Stimulated activated CD4-positive, alpha-beta T cell treated with anti-CD3 and anti-CD28 coated beads, Interleukin-2, amount 100 ng/mL, for 48 hours (primary cell): ENCODE measurements around the gene PLA2G2F.

ENCODE experiments used
- DNase-seq, 2 donors: peaks; one replicate each; pipeline ENCODE4 v3.0.0-alpha.2; 2020

PLA2G2F gene

DNA sequence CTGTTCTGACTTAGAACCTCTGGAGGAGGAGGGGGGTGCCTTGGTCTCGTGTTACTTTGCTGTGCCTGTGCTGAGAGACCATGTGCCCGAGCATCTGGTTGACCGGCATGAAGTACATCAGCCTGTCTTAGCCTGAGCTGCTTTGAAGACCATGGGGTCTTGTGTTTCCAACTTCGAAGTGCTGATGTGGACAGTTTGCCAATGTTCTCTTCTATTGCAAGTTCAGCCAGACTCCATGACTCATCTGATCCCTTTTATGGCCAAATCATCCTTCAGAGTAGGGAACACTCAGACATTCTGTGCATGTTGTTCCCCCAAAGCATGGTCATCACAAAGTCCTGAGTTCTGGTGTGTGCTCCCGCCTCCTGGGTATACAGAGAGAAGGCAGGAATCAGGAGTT is 53.2 kb downstream of the PLA2G2F start:
- DNase-seq = no peak

DNA sequence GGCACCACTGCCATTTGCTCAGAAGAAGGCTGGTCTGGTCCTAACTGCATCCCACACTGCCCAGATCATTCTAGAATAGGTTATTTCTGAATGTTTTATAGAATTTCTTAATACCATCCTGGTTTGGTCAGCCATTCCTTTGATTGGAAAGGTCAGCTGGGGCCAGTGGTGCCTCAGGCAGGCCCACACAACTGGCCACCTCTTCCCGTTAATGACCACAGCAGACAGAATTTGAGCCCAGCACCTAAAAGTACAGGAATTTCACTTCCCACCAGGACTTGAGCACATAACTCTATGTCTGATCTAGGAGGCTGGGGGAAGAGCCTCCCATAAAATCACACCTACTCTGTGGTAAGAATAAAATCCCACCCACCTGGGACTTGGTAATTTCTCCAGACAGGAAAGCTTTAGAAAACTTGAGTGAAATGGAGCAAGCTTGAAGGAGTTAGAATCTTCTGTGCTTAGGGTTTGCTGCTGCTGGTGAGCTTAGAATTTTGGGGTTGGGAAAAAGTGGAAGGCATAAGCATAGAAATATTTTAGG is 53.8 kb downstream of the PLA2G2F start:
- no peak for DNase-seq

- no peak for DNase-seq
Measured at GRCh38 chr1:20194224-20194623, 55.1 kb downstream of the PLA2G2F start.

DNA sequence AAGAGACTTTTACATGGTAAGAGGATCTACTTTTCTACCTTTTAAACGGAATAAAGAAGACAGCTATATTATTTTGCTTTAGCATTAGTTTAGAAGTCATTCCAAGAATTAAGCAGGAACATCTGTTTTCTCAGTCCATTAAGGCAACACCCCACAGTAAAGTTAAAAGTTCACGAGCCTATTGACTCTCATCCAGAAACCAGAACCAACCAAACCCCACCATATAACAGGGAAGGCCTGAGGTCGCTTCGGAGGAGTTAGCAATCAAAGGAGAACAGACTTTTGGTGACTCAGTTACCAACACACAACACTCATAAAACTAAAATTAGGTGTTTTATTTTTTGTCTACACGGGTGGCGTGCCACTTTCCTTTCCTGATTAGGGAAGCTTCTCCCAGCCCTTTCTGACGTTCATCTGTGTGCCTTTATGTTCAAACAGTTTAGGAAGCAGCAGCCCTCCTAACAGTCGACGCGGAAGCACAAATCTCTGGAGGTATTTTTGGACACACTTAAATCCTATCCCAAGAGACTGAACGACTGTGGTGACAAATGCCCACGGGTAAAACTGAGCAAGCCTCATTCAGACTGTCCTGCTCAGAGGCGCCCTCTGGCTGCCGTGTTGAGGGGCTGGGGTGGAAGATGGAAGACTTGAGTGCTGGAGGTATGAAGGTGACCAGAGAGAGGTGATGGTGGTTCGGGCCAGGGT is 55.8 kb downstream of the PLA2G2F start:
- DNase-seq = peak; percentile 72

- DNase-seq = no peak
Measured at GRCh38 chr1:20195462-20195780, 56.3 kb downstream of the PLA2G2F start.

DNA sequence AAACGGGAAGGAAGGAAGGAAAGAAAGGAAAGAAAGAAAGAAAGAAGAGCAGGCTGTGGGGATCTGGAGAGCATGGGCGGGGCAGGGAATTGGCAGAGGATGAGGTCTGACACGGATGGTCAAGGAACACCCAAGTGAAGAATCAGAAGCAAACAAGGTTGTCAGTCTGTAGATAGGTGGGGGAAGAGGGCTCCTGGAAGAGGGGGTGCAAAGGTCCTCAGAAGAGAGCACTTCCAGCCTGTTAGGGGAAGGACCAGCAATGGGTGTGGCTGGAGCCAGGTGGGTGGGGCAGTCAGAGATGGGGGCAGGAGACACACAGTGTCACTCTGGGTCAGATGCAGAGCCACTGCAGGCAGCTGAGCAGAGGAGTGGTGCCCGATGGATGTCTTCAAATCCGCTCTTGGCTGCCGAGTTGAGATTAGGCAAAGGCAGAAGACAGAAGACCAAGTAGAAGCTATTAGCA is 58.2 kb downstream of the PLA2G2F start:
- DNase-seq = no peak

GRCh38 chr1:20198296-20198695 is 59.2 kb downstream of the PLA2G2F start:
- DNase-seq = no peak

- no peak for DNase-seq
Measured at GRCh38 chr1:20198918-20199317, 59.8 kb downstream of the PLA2G2F start.

GRCh38 chr1:20199403-20199802 is 60.3 kb downstream of the PLA2G2F start:
- DNase-seq = no peak

DNA sequence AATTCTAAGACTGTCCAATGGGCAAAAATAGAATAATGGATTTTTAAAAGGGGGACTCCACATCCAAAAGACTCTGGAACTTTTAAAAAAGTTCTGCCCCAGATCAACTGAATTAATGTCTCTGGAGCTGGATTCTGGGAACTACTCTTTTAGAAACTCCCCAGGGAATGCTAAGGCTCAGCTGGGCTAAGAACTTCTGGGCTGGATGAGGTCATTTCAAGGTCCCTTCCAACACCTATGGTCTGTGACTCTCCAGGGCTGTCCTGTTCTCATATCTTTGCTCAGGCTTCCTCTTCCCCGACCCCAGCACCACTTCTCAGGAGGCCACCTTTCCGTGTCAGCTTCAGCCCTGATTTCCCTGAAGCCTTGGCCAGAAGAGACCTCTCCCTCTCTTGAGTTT is 60.7 kb downstream of the PLA2G2F start:
- DNase-seq = no peak
